Bronchial epithelial cell (primary cell): ENCODE measurements around the gene LEAP2. TPM values are rescaled to one million over a fixed set of nuclear protein-coding genes. Genes with fewer than 3 reads are reported as not detected.

Experiments used
- DNase-seq: peaks from one replicate; pipeline ENCODE4 v3.0.0-alpha.2; 2010; ENCODE audit warnings: low read depth
- FAIRE-seq: peaks from 2 replicates; lab custom pipeline; 2011; peaks lifted over from hg19 to GRCh38; lab: Jason Lieb, UNC
- H3K27me3 ChIP-seq: 2 replicates; pipeline ENCODE4 v1.5.1; 2011; ENCODE audit warnings: low read length; ENCODE audit not compliant: control insufficient read depth, insufficient read depth
- H3K36me3 ChIP-seq: 2 replicates; pipeline ENCODE4 v1.5.1; 2011; ENCODE audit warnings: low read length; ENCODE audit not compliant: control insufficient read depth, insufficient read depth
- H3K4me3 ChIP-seq: 2 replicates; pipeline ENCODE4 v1.5.1; 2011; ENCODE audit warnings: mild to moderate bottlenecking, low read depth, low read length, control low read depth
- CTCF ChIP-seq: IDR thresholded peaks from 2 replicates; pipeline ENCODE4 v1.5.1; 2011; ENCODE audit warnings: mild to moderate bottlenecking, moderate library complexity, low read length, control low read depth, inconsistent platforms; ENCODE audit not compliant: insufficient read depth, severe bottlenecking
- total RNA-seq: library from RNA; depleted of rRNA; stranded (reverse); fragments of >200 nt; gene quantifications from 2 replicates; pipeline ENCODE4 v1.2.1, GENCODE V29; 2014

LEAP2 gene
- total RNA-seq, 1 donor from 2014 or later = 0.53 TPM

GRCh38 chr5:132886064-132886823 is 12.8 kb downstream of the LEAP2 start:
- H3K27me3 ChIP-seq = no peaks in the 10 kb centered on the region
- H3K36me3 ChIP-seq = peaks cover 21% of the 10 kb centered on the region
- no peak for DNase-seq
- FAIRE-seq = no peak
- H3K4me3 ChIP-seq = no peak overlapping the region
- TF ChIP-seq CTCF = no peak

- no peaks in the 10 kb centered on the region for H3K27me3 ChIP-seq
- H3K36me3 ChIP-seq = peaks cover 21% of the 10 kb centered on the region
- DNase-seq (no peak), FAIRE-seq (no peak)
- no peak for TF ChIP-seq CTCF
- no peak overlapping the region for H3K4me3 ChIP-seq
These were observed 13.8 kb downstream of the LEAP2 start for GRCh38 chr5:132887283-132887682.

GRCh38 chr5:132889501-132889900 is 16.0 kb downstream of the LEAP2 start:
- no peak overlapping the region for H3K4me3 ChIP-seq
- no peak for DNase-seq
- peaks cover 24% of the 10 kb centered on the region for H3K36me3 ChIP-seq
- FAIRE-seq = no peak
- no peaks in the 10 kb centered on the region for H3K27me3 ChIP-seq
- no peak for TF ChIP-seq CTCF

- DNase-seq (no peak), FAIRE-seq (no peak)
- Histone ChIP-seq H3K27me3 (no peaks in the 10 kb centered on the region), H3K36me3 (peaks cover 28% of the 10 kb centered on the region), H3K4me3 (no peak overlapping the region)
- no peak for TF ChIP-seq CTCF
These were observed 17.3 kb downstream of the LEAP2 start for GRCh38 chr5:132890817-132891216.

GRCh38 chr5:132895719-132896305 is 22.3 kb downstream of the LEAP2 start:
- H3K27me3 ChIP-seq = no peaks in the 10 kb centered on the region
- FAIRE-seq (no peak), DNase-seq (no peak)
- peaks cover 20% of the 10 kb centered on the region for H3K36me3 ChIP-seq
- H3K4me3 ChIP-seq = no peak overlapping the region
- TF ChIP-seq CTCF = no peak

GRCh38 chr5:132896685-132897084 is 23.2 kb downstream of the LEAP2 start:
- H3K4me3 ChIP-seq = no peak overlapping the region
- no peaks in the 10 kb centered on the region for H3K27me3 ChIP-seq
- TF ChIP-seq CTCF = no peak
- DNase-seq (no peak), FAIRE-seq (no peak)
- peaks cover 21% of the 10 kb centered on the region for H3K36me3 ChIP-seq
